Measurements from ENCODE around the gene AFAP1L1.

AFAP1L1 gene

GRCh38 chr5:149372932-149373331, 101.3 kb downstream of the AFAP1L1 start:
- Histone ChIP-seq H3K4me1 (ENCODE audit: control insufficient read depth in 1 of 2, insufficient read depth in 1 of 2, low read depth in 1 of 2, low read length in 1 of 2) (no peaks in the 10 kb centered on the region), H3K9me3 (no peaks in the 10 kb centered on the region), H3K36me3 (no peaks in the 10 kb centered on the region), H3K4me3 (ENCODE audit: low read depth in 1 of 2, low read length in 1 of 2) (no peak overlapping the region), H3K27ac (no peak overlapping the region), H3K27me3 (no peaks in the 10 kb centered on the region)
- no peak for TF ChIP-seq CTCF (IDR thresholded peaks at IDR 0.05)

- H3K9me3 ChIP-seq, result no peaks in the 10 kb centered on the region
- no peaks in the 10 kb centered on the region for H3K27me3 ChIP-seq
- no peaks in the 10 kb centered on the region for H3K4me1 ChIP-seq (ENCODE audit: control insufficient read depth in 1 of 2, insufficient read depth in 1 of 2, low read depth in 1 of 2, low read length in 1 of 2)
- no peak overlapping the region for H3K27ac ChIP-seq
- H3K4me3 ChIP-seq (ENCODE audit: low read depth in 1 of 2, low read length in 1 of 2), result no peak overlapping the region
- no peak for TF ChIP-seq CTCF (IDR thresholded peaks at IDR 0.05)
- H3K36me3 ChIP-seq, result no peaks in the 10 kb centered on the region
These were observed 102.6 kb downstream of the AFAP1L1 start for GRCh38 chr5:149374303-149374702.

- Histone ChIP-seq H3K9me3 (no peaks in the 10 kb centered on the region), H3K27me3 (no peaks in the 10 kb centered on the region), H3K27ac (no peak overlapping the region), H3K4me3 (ENCODE audit: low read depth in 1 of 2, low read length in 1 of 2) (no peak overlapping the region), H3K4me1 (ENCODE audit: control insufficient read depth in 1 of 2, insufficient read depth in 1 of 2, low read depth in 1 of 2, low read length in 1 of 2) (no peaks in the 10 kb centered on the region), H3K36me3 (no peaks in the 10 kb centered on the region)
- no peak for TF ChIP-seq CTCF (IDR thresholded peaks at IDR 0.05)
These were observed 103.1 kb downstream of the AFAP1L1 start for GRCh38 chr5:149374801-149375200.

- no peak overlapping the region for H3K27ac ChIP-seq
- H3K27me3 ChIP-seq, result no peaks in the 10 kb centered on the region
- H3K9me3 ChIP-seq, result no peaks in the 10 kb centered on the region
- no peak overlapping the region for H3K4me3 ChIP-seq (ENCODE audit: low read depth in 1 of 2, low read length in 1 of 2)
- TF ChIP-seq CTCF (IDR thresholded peaks at IDR 0.05), result no peak
- no peaks in the 10 kb centered on the region for H3K4me1 ChIP-seq (ENCODE audit: control insufficient read depth in 1 of 2, insufficient read depth in 1 of 2, low read depth in 1 of 2, low read length in 1 of 2)
- no peaks in the 10 kb centered on the region for H3K36me3 ChIP-seq
These were observed 103.8 kb downstream of the AFAP1L1 start for GRCh38 chr5:149375434-149375833.

GRCh38 chr5:149376104-149376503, 104.4 kb downstream of the AFAP1L1 start:
- Histone ChIP-seq H3K9me3 (no peaks in the 10 kb centered on the region), H3K36me3 (no peaks in the 10 kb centered on the region), H3K27ac (no peak overlapping the region), H3K4me3 (ENCODE audit: low read depth in 1 of 2, low read length in 1 of 2) (no peak overlapping the region), H3K27me3 (no peaks in the 10 kb centered on the region), H3K4me1 (ENCODE audit: control insufficient read depth in 1 of 2, insufficient read depth in 1 of 2, low read depth in 1 of 2, low read length in 1 of 2) (no peaks in the 10 kb centered on the region)
- no peak for TF ChIP-seq CTCF (IDR thresholded peaks at IDR 0.05)

Data from neutrophil (primary cell).